ENCODE results near the gene STXBP6.

Gene STXBP6

GRCh38 chr14:25049568-25050268, at the start of gene STXBP6:
Gene STXBP6, minus strand, starts transcription at chr14:25050147. Its CDS starts 75,329 bp downstream, at chr14:24974818.
- peak; percentile 6 to 13 for DNase-seq

GRCh38 chr14:25097120-25097519, 47.2 kb upstream of the STXBP6 start:
- DNase-seq: no peak

- DNase-seq: no peak
These were observed 45.9 kb upstream of the STXBP6 start for GRCh38 chr14:25095736-25096437.

- DNase-seq: no peak
These were observed 44.4 kb upstream of the STXBP6 start for GRCh38 chr14:25094171-25094907.

- DNase-seq: no peak
These were observed 42.4 kb upstream of the STXBP6 start for GRCh38 chr14:25092258-25092740.

- no peak for DNase-seq
These were observed 40.9 kb upstream of the STXBP6 start for GRCh38 chr14:25090716-25091454.

GRCh38 chr14:25090256-25090655, 40.3 kb upstream of the STXBP6 start:
- DNase-seq: no peak

- no peak for DNase-seq
These were observed 39.5 kb upstream of the STXBP6 start for GRCh38 chr14:25089496-25089895.

GRCh38 chr14:25086821-25087396, 37.0 kb upstream of the STXBP6 start:
- no peak for DNase-seq

- DNase-seq: no peak
These were observed 36.1 kb upstream of the STXBP6 start for GRCh38 chr14:25086081-25086480.

- DNase-seq: no peak
These were observed 30.7 kb upstream of the STXBP6 start for GRCh38 chr14:25080682-25081081.

- DNase-seq: no peak
These were observed 29.4 kb upstream of the STXBP6 start for GRCh38 chr14:25079311-25079710.

- DNase-seq: no peak
These were observed 24.2 kb upstream of the STXBP6 start for GRCh38 chr14:25074099-25074685.

GRCh38 chr14:25069879-25070278, 19.9 kb upstream of the STXBP6 start:
- no peak for DNase-seq

- DNase-seq: no peak
These were observed 17.7 kb upstream of the STXBP6 start for GRCh38 chr14:25067600-25067999.

GRCh38 chr14:25062022-25062321, 12.0 kb upstream of the STXBP6 start:
- no peak for DNase-seq

- DNase-seq: no peak
These were observed 6.7 kb upstream of the STXBP6 start for GRCh38 chr14:25056688-25057078.

GRCh38 chr14:25055992-25056687, 6.2 kb upstream of the STXBP6 start:
- DNase-seq: no peak

- no peak for DNase-seq
These were observed 5.1 kb upstream of the STXBP6 start for GRCh38 chr14:25055005-25055404.

- no peak for DNase-seq
These were observed 3.6 kb upstream of the STXBP6 start for GRCh38 chr14:25053585-25053984.

GRCh38 chr14:25052921-25053320, 3.0 kb upstream of the STXBP6 start:
- no peak for DNase-seq

- no peak for DNase-seq
These were observed 2.4 kb upstream of the STXBP6 start for GRCh38 chr14:25052385-25052784.
